Measurements from ENCODE around the gene TMEM47.

Gene TMEM47

DNA sequence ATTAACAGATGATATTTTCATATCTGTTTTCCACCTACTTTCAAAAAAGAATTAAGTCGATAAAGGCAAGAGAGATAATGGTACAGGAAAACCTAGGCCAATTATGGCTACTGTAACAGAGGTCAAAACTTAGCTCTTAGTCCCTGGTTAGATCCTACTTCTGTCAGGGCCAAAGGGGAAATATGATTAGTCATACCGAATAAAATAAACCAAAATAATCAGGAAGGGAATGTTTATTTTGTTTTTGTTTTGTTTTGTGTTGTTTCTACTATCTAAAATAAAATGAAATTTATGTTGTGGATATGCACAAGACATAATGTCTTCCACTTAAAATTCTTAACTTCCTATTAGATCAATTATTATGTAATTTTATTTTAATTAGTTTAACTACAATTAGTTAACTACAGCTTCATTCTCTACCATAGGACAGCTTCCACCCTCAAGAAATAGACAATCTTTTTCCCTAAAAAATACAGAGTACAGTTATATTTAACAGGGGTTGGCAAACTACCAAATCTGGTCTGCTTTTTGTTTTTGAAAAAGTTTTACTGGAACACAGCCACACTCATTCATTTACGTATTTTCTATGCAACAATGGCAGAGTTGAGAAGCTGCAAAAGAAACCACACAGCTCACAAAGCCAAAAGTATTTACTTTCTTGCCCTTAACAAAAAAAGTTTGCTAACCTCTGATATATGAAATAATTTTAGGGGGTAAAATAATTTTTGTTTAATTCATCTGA is 25.4 kb downstream of the TMEM47 start:
- Mint-ChIP-seq H3K9me3 (no peaks in the 10 kb centered on the region), H3K4me1 (no peaks in the 10 kb centered on the region), H3K4me3 (no peak overlapping the region), H3K27me3 (no peaks in the 10 kb centered on the region), H3K27ac (no peak overlapping the region), H3K36me3 (no peaks in the 10 kb centered on the region)
- no peak for DNase-seq
- ATAC-seq (replicated peaks): no peak

DNA sequence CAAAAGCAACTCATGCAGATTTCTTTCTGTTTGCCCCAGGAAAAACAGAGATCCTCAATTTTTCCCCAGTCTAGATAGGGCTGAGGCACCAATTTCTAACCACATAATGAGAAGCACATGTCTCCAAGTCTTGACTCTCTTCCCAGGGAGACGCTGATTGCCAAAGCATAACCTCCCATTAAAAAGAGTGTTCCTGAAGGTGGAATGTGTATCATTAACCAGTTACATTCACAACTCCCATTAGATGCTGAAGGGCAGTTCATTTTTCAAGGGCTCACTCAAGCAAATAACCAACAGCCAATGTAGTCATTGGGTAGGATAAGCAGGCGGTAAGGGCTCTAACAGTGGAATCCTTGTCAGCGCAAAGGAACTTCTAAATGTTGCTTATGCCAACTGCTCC is 27.5 kb downstream of the TMEM47 start:
- no peaks in the 10 kb centered on the region for H3K4me1 Mint-ChIP-seq
- ATAC-seq (replicated peaks) (no peak), DNase-seq (no peak)
- H3K4me3 Mint-ChIP-seq: no peak overlapping the region
- no peaks in the 10 kb centered on the region for H3K9me3 Mint-ChIP-seq
- H3K27me3 Mint-ChIP-seq: no peaks in the 10 kb centered on the region
- H3K27ac Mint-ChIP-seq: no peak overlapping the region
- no peaks in the 10 kb centered on the region for H3K36me3 Mint-ChIP-seq

GRCh38 chrX:34624416-34624815 is 32.7 kb downstream of the TMEM47 start:
- H3K36me3 Mint-ChIP-seq: no peaks in the 10 kb centered on the region
- DNase-seq: no peak
- no peak overlapping the region for H3K27ac Mint-ChIP-seq
- H3K4me1 Mint-ChIP-seq: no peaks in the 10 kb centered on the region
- H3K9me3 Mint-ChIP-seq: no peaks in the 10 kb centered on the region
- ATAC-seq (replicated peaks): no peak
- H3K4me3 Mint-ChIP-seq: no peak overlapping the region
- no peaks in the 10 kb centered on the region for H3K27me3 Mint-ChIP-seq

GRCh38 chrX:34619920-34620319 is 37.2 kb downstream of the TMEM47 start:
- no peaks in the 10 kb centered on the region for H3K36me3 Mint-ChIP-seq
- no peak overlapping the region for H3K27ac Mint-ChIP-seq
- no peaks in the 10 kb centered on the region for H3K9me3 Mint-ChIP-seq
- no peaks in the 10 kb centered on the region for H3K4me1 Mint-ChIP-seq
- DNase-seq: no peak
- no peak for ATAC-seq (replicated peaks)
- H3K4me3 Mint-ChIP-seq: no peak overlapping the region
- H3K27me3 Mint-ChIP-seq: no peaks in the 10 kb centered on the region

DNA sequence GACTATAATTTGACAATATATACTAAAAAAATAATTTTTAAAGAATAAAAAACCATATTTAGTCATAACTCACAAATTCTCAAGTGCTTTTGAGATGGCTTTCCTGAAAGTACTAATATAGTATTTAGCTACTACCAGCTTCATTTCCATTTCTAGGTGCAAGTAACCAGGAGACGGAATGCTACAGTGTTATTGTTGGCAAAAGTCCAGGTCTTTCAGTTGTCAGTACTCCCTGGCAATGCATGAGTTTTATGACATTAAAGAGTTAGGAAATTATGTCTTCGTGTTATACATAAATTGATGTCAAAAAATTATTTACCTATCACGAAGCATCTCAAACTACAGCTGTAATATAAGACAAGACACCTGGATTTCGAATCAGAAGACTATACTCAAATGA is 45.0 kb downstream of the TMEM47 start:
- DNase-seq (no peak), ATAC-seq (replicated peaks) (no peak)
- Mint-ChIP-seq H3K9me3 (peaks cover 3 to 4% of the 10 kb centered on the region in 2 donors), H3K4me3 (no peak overlapping the region), H3K4me1 (no peaks in the 10 kb centered on the region), H3K27me3 (no peaks in the 10 kb centered on the region), H3K36me3 (no peaks in the 10 kb centered on the region), H3K27ac (no peak overlapping the region)

GRCh38 chrX:34598362-34598761 is 58.7 kb downstream of the TMEM47 start:
- H3K27ac Mint-ChIP-seq: no peak overlapping the region

DNA sequence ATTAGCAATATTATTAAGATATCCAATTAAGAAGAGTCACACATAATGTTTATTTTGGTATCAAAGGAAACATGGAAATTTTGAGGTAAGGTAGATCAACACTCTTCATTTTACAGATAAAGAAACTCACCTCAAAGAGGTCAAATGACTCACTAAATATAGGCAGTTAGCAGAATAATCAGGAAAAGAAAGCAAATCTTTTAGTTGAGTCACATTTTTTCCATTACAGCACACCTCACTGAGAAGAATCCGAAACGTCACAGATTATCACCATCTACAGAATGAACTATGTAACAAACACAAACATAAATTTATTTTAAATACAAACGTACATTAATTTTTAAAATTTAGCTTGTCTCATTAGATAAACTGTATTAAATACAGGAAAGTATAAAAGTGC is 70.1 kb downstream of the TMEM47 start:
- Mint-ChIP-seq H3K27me3 (no peaks in the 10 kb centered on the region), H3K9me3 (peaks cover 0 to 15% of the 10 kb centered on the region in 2 donors), H3K4me1 (no peaks in the 10 kb centered on the region), H3K27ac (no peak overlapping the region), H3K4me3 (no peak overlapping the region), H3K36me3 (no peaks in the 10 kb centered on the region)
- DNase-seq (no peak), ATAC-seq (replicated peaks) (no peak)

More at GRCh38 chrX:34598362-34598761, 58.7 kb downstream of the TMEM47 start:
- DNase-seq: no peak
- ATAC-seq (replicated peaks): no peak
- H3K27me3 Mint-ChIP-seq: no peaks in the 10 kb centered on the region
- H3K4me3 Mint-ChIP-seq: no peak overlapping the region
- H3K36me3 Mint-ChIP-seq: no peaks in the 10 kb centered on the region
- H3K4me1 Mint-ChIP-seq: no peaks in the 10 kb centered on the region
- peaks cover 4 to 7% of the 10 kb centered on the region in 2 donors for H3K9me3 Mint-ChIP-seq

DNA sequence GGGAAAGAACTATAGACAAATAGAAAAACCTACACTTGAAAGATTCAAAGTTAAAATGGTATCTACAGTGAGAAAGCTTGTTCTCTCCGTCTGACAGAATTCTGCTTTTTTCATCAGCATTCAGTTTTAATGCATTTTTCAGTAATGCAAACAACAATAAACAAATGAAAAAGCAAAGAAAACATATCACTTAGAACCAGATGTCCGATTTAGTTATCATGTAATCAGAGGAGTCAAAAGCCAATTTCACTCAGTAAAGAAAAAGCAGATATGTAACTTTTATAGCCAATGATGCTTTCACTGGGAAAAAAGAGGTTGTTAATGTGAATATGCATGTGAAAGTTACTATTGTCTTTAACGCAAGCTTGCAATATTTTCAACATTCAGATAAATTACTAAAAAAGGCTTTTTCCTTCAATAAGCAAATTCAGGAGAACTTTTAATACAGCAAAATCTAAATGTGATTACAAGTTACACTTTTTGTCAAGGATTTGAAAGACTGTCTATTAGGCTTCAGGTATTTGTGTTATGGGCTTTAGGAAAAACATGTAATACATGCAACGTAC is 70.7 kb downstream of the TMEM47 start:
- H3K27ac Mint-ChIP-seq: no peak overlapping the region
- no peak overlapping the region for H3K4me3 Mint-ChIP-seq
- H3K36me3 Mint-ChIP-seq: no peaks in the 10 kb centered on the region
- H3K4me1 Mint-ChIP-seq: no peaks in the 10 kb centered on the region
- ATAC-seq (replicated peaks) (no peak), DNase-seq (no peak)
- peaks cover 0 to 15% of the 10 kb centered on the region in 2 donors for H3K9me3 Mint-ChIP-seq
- no peaks in the 10 kb centered on the region for H3K27me3 Mint-ChIP-seq

- Mint-ChIP-seq H3K27me3 (no peaks in the 10 kb centered on the region), H3K36me3 (no peaks in the 10 kb centered on the region), H3K9me3 (peaks cover 0 to 15% of the 10 kb centered on the region in 2 donors), H3K4me3 (no peak overlapping the region), H3K4me1 (no peaks in the 10 kb centered on the region), H3K27ac (no peak overlapping the region)
- no peak for DNase-seq
- no peak for ATAC-seq (replicated peaks)
Observed at GRCh38 chrX:34585561-34585960, 71.5 kb downstream of the TMEM47 start.

DNA sequence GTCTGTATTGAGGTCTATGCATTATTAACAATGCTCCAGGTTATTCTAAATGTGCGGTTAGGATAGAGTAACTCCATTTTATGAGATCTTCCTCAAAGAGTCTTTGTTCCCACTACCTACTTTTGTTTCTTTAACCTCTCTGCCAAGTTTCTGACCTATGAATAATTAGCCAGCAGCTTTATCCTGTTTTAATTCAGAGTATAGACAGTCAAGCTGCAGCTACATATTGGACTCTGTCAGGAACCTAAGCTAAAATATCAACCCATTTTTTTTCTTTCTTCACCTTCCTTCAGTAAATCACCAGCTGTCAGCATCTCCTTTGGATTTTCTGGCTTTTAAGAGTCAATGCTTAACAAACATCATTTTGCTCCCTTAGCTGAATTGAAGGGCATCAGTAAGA is 72.3 kb downstream of the TMEM47 start:
- Mint-ChIP-seq H3K4me1 (no peaks in the 10 kb centered on the region), H3K36me3 (no peaks in the 10 kb centered on the region), H3K9me3 (peaks cover 0 to 12% of the 10 kb centered on the region in 2 donors), H3K27me3 (no peaks in the 10 kb centered on the region), H3K27ac (no peak overlapping the region), H3K4me3 (no peak overlapping the region)
- DNase-seq: no peak
- no peak for ATAC-seq (replicated peaks)

DNA sequence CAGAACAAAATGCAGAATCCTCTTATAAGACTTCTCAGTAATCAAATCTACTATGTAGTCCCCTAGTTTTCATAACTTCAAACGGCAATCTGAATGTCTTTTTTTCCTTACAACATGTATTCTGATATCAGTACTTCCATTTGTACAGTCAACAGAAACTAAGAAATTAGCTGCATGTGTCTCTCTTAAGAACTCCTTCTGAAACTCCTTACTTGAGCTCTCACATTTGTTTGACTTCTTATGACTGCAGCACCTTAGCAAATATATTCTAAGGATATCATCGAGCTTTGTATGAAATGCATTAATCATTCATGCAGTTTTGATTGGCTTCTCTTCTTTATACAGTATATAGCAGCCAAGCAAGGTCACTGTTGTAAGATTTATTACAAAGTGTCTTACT is 77.0 kb downstream of the TMEM47 start:
- DNase-seq (no peak), ATAC-seq (replicated peaks) (no peak)
- H3K27me3 Mint-ChIP-seq: no peaks in the 10 kb centered on the region
- no peaks in the 10 kb centered on the region for H3K9me3 Mint-ChIP-seq
- no peaks in the 10 kb centered on the region for H3K4me1 Mint-ChIP-seq
- no peaks in the 10 kb centered on the region for H3K36me3 Mint-ChIP-seq
- H3K4me3 Mint-ChIP-seq: no peak overlapping the region
- H3K27ac Mint-ChIP-seq: no peak overlapping the region

- DNase-seq (no peak), ATAC-seq (replicated peaks) (no peak)
- H3K4me3 Mint-ChIP-seq: no peak overlapping the region
- no peaks in the 10 kb centered on the region for H3K27me3 Mint-ChIP-seq
- H3K36me3 Mint-ChIP-seq: no peaks in the 10 kb centered on the region
- no peaks in the 10 kb centered on the region for H3K9me3 Mint-ChIP-seq
- no peak overlapping the region for H3K27ac Mint-ChIP-seq
- no peaks in the 10 kb centered on the region for H3K4me1 Mint-ChIP-seq
Observed at GRCh38 chrX:34578237-34578636, 78.8 kb downstream of the TMEM47 start.

All from stimulated activated naive B cell treated with anti-CD40 and anti-IgM and Interleukin-4, amounts not matched to agents 10 μg/mL and 1 μg/mL and 100 μg/mL, for 72 hours (primary cell).